ENCODE results near the gene SCAP.
"Not testable (repeated sequence)": the region's sequence is repeated elsewhere in the genome, so short reads cannot be mapped to it uniquely, and the experiment has no call there.

SCAP gene

DNA sequence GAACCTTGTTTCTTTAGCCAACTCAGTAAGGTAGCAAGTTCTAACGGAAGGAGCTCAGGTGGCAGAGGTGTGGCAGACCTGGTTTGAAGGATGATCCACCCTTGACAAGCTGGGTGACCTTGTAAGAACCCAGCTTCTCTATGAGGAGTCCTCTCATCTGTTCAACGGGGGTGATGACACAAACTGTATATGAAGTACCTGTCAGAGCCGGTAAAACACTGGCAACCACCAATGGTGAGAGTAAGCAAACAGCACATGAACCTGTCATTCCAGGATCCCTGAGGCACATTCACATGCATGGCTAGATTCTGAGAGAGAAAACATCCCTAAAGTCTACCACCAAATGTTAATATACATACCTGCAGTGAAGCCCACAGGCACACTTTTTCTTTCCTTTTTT lies 2.4 kb downstream of the SCAP start:
- H3K27me3 ChIP-seq (ENCODE audit: control insufficient read depth in 1 of 2, insufficient read depth in 1 of 2, low read length in 2 of 2), result no peaks in the 10 kb centered on the region
- no peak overlapping the region for H3K27ac ChIP-seq (ENCODE audit: low read length, poor library complexity, severe bottlenecking)
- H4K91ac ChIP-seq (ENCODE audit: low read length), result no peak overlapping the region
- peaks cover 9% of the 10 kb centered on the region for H3K4me1 ChIP-seq (ENCODE audit: control insufficient read depth, insufficient read depth, low read depth, low read length)
- no peak overlapping the region for H4K8ac ChIP-seq (ENCODE audit: low read length)
- no peak overlapping the region for H2AK5ac ChIP-seq (ENCODE audit: low read length, severe bottlenecking)
- no peak overlapping the region for H3K14ac ChIP-seq (ENCODE audit: low read length in 2 of 2)
- DNase-seq, result no peak
- H2BK12ac ChIP-seq (ENCODE audit: low read length in 2 of 2), result no peak overlapping the region
- H2AFZ ChIP-seq (ENCODE audit: low read depth, low read length), result no peak overlapping the region
- no peak overlapping the region for H3K18ac ChIP-seq (ENCODE audit: low read depth in 1 of 2, low read length in 2 of 2)
- no peak overlapping the region for H2BK120ac ChIP-seq (ENCODE audit: low read depth, low read length)
- H3K9ac ChIP-seq (ENCODE audit: low read length), result no peak overlapping the region
- H3K36me3 ChIP-seq (ENCODE audit: control insufficient read depth in 1 of 2, insufficient read depth in 2 of 2, low read depth in 1 of 2, low read length in 2 of 2), result peaks cover 2 to 4% of the 10 kb centered on the region in 2 experiments
- peaks cover 16% of the 10 kb centered on the region for H3K79me1 ChIP-seq (replicated peaks; ENCODE audit: low read length, poor library complexity, severe bottlenecking)
- H2BK15ac ChIP-seq (ENCODE audit: low read depth, poor library complexity, severe bottlenecking), result no peak overlapping the region
- no peak overlapping the region for H3K4me2 ChIP-seq (ENCODE audit: low read length, poor library complexity, severe bottlenecking)
- 95% methylated on average over 3 of the region's 3 CpGs for WGBS
- H3K23ac ChIP-seq (ENCODE audit: low read length in 2 of 2), result no peak overlapping the region
- no peak overlapping the region for H2BK5ac ChIP-seq (ENCODE audit: low read depth, low read length, poor library complexity, severe bottlenecking)
- H3K9me3 ChIP-seq (ENCODE audit: control insufficient read depth, low read length), result no peaks in the 10 kb centered on the region
- H3K4ac ChIP-seq (ENCODE audit: low read depth in 1 of 2, low read length in 2 of 2), result no peak overlapping the region
- no peak overlapping the region for H3K4me3 ChIP-seq (ENCODE audit: insufficient read depth in 1 of 2, low read depth in 1 of 2, low read length in 2 of 2)

DNA sequence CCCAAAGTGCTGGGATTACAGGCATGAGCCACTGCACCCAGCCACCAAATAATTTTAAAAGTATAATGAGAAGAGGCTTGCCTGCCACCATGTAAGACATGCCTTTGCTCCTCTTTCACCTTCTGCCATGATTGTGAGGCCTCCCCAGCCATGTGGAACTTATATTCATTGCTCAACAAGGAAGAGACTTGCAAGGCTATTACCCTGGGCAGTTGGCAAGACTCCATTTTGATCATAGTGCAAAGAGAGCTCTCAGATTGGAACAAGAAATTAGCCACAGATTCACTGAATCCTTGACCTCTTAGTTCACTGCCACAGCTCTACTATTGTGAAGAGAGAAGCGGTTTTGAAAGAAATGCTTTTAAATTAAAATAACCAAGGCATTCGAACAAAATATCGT lies 6.1 kb downstream of the SCAP start:
- no peak overlapping the region for H2BK120ac ChIP-seq (ENCODE audit: low read depth, low read length)
- H3K79me1 ChIP-seq (replicated peaks; ENCODE audit: low read length, poor library complexity, severe bottlenecking), result peaks cover 17% of the 10 kb centered on the region
- no peak overlapping the region for H4K91ac ChIP-seq (ENCODE audit: low read length)
- H2AFZ ChIP-seq (ENCODE audit: low read depth, low read length), result no peak overlapping the region
- H3K27ac ChIP-seq (ENCODE audit: low read length, poor library complexity, severe bottlenecking), result no peak overlapping the region
- 100% methylated on average over 1 of the region's 3 CpGs for WGBS
- no peak overlapping the region for H3K18ac ChIP-seq (ENCODE audit: low read depth in 1 of 2, low read length in 2 of 2)
- H2BK12ac ChIP-seq (ENCODE audit: low read length in 2 of 2), result no peak overlapping the region
- H4K8ac ChIP-seq (ENCODE audit: low read length), result no peak overlapping the region
- peaks cover 4% of the 10 kb centered on the region for H3K4me1 ChIP-seq (ENCODE audit: control insufficient read depth, insufficient read depth, low read depth, low read length)
- no peak overlapping the region for H2BK15ac ChIP-seq (ENCODE audit: low read depth, poor library complexity, severe bottlenecking)
- no peaks in the 10 kb centered on the region for H3K27me3 ChIP-seq (ENCODE audit: control insufficient read depth in 1 of 2, insufficient read depth in 1 of 2, low read length in 2 of 2)
- no peak overlapping the region for H2AK5ac ChIP-seq (ENCODE audit: low read length, severe bottlenecking)
- H3K4ac ChIP-seq (ENCODE audit: low read depth in 1 of 2, low read length in 2 of 2), result no peak overlapping the region
- no peak overlapping the region for H2BK5ac ChIP-seq (ENCODE audit: low read depth, low read length, poor library complexity, severe bottlenecking)
- no peaks in the 10 kb centered on the region for H3K9me3 ChIP-seq (ENCODE audit: control insufficient read depth, low read length)
- no peak overlapping the region for H3K9ac ChIP-seq (ENCODE audit: low read length)
- no peak overlapping the region for H3K4me2 ChIP-seq (ENCODE audit: low read length, poor library complexity, severe bottlenecking)
- no peak overlapping the region for H3K23ac ChIP-seq (ENCODE audit: low read length in 2 of 2)
- H3K4me3 ChIP-seq (ENCODE audit: insufficient read depth in 1 of 2, low read depth in 1 of 2, low read length in 2 of 2), result no peak overlapping the region
- H3K36me3 ChIP-seq (ENCODE audit: control insufficient read depth in 1 of 2, insufficient read depth in 2 of 2, low read depth in 1 of 2, low read length in 2 of 2), result peaks cover 0 to 4% of the 10 kb centered on the region in 2 experiments
- DNase-seq, result no peak
- no peak overlapping the region for H3K14ac ChIP-seq (ENCODE audit: low read length in 2 of 2)

DNA sequence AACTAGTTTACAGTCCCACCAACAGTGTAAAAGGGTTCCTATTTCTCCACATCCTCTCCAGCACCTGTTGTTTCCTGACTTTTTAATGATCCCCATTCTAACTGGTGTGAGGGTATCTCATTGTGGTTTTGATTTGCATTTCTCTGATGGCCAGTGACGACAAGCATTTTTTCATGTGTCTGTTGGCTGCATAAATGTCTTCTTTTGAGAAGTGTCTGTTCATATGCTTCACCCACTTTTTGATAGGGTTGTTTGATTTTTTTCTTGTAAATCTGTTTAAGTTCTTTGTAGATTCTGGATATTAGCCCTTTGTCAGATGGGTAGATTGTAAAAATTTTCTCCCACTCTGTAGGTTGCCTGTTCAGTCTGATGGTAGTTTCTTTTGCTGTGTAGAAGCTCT lies 7.4 kb downstream of the SCAP start:
- H3K4me2 ChIP-seq (ENCODE audit: low read length, poor library complexity, severe bottlenecking); H3K36me3 ChIP-seq (ENCODE audit: control insufficient read depth in 1 of 2, insufficient read depth in 2 of 2, low read depth in 1 of 2, low read length in 2 of 2); H2AFZ ChIP-seq (ENCODE audit: low read depth, low read length); H3K27ac ChIP-seq (ENCODE audit: low read length, poor library complexity, severe bottlenecking); H3K4ac ChIP-seq (ENCODE audit: low read depth in 1 of 2, low read length in 2 of 2); H2AK5ac ChIP-seq (ENCODE audit: low read length, severe bottlenecking); H3K18ac ChIP-seq (ENCODE audit: low read depth in 1 of 2, low read length in 2 of 2); H3K4me1 ChIP-seq (ENCODE audit: control insufficient read depth, insufficient read depth, low read depth, low read length); H2BK12ac ChIP-seq (ENCODE audit: low read length in 2 of 2); H3K23ac ChIP-seq (ENCODE audit: low read length in 2 of 2); DNase-seq; H3K27me3 ChIP-seq (ENCODE audit: control insufficient read depth in 1 of 2, insufficient read depth in 1 of 2, low read length in 2 of 2); H4K8ac ChIP-seq (ENCODE audit: low read length); H3K14ac ChIP-seq (ENCODE audit: low read length in 2 of 2); H2BK15ac ChIP-seq (ENCODE audit: low read depth, poor library complexity, severe bottlenecking); H3K9me3 ChIP-seq (ENCODE audit: control insufficient read depth, low read length); H3K4me3 ChIP-seq (ENCODE audit: insufficient read depth in 1 of 2, low read depth in 1 of 2, low read length in 2 of 2); H2BK5ac ChIP-seq (ENCODE audit: low read depth, low read length, poor library complexity, severe bottlenecking); H2BK120ac ChIP-seq (ENCODE audit: low read depth, low read length); H3K9ac ChIP-seq (ENCODE audit: low read length); H4K91ac ChIP-seq (ENCODE audit: low read length): not testable (repeated sequence)
- WGBS, result 87% methylated on average over 1 of the region's 1 CpG
- H3K79me1 ChIP-seq (replicated peaks; ENCODE audit: low read length, poor library complexity, severe bottlenecking), result peaks cover 18% of the 10 kb centered on the region

GRCh38 chr3:47464588-47464987 lies 11.2 kb downstream of the SCAP start:
- H2BK15ac ChIP-seq (ENCODE audit: low read depth, poor library complexity, severe bottlenecking), result no peak overlapping the region
- no peak overlapping the region for H2BK5ac ChIP-seq (ENCODE audit: low read depth, low read length, poor library complexity, severe bottlenecking)
- H2BK120ac ChIP-seq (ENCODE audit: low read depth, low read length), result no peak overlapping the region
- H3K4ac ChIP-seq (ENCODE audit: low read depth in 1 of 2, low read length in 2 of 2), result no peak overlapping the region
- H2BK12ac ChIP-seq (ENCODE audit: low read length in 2 of 2), result no peak overlapping the region
- DNase-seq, result no peak
- H3K9me3 ChIP-seq (ENCODE audit: control insufficient read depth, low read length), result no peaks in the 10 kb centered on the region
- no peak overlapping the region for H2AK5ac ChIP-seq (ENCODE audit: low read length, severe bottlenecking)
- H4K8ac ChIP-seq (ENCODE audit: low read length), result no peak overlapping the region
- no peak overlapping the region for H3K27ac ChIP-seq (ENCODE audit: low read length, poor library complexity, severe bottlenecking)
- no peak overlapping the region for H3K14ac ChIP-seq (ENCODE audit: low read length in 2 of 2)
- no peak overlapping the region for H3K18ac ChIP-seq (ENCODE audit: low read depth in 1 of 2, low read length in 2 of 2)
- peaks cover 0 to 4% of the 10 kb centered on the region in 2 experiments for H3K36me3 ChIP-seq (ENCODE audit: control insufficient read depth in 1 of 2, insufficient read depth in 2 of 2, low read depth in 1 of 2, low read length in 2 of 2)
- H2AFZ ChIP-seq (ENCODE audit: low read depth, low read length), result no peak overlapping the region
- H3K27me3 ChIP-seq (ENCODE audit: control insufficient read depth in 1 of 2, insufficient read depth in 1 of 2, low read length in 2 of 2), result no peaks in the 10 kb centered on the region
- no peak overlapping the region for H3K9ac ChIP-seq (ENCODE audit: low read length)
- H4K91ac ChIP-seq (ENCODE audit: low read length), result no peak overlapping the region
- WGBS, result 100% methylated on average over 1 of the region's 1 CpG
- no peak overlapping the region for H3K4me3 ChIP-seq (ENCODE audit: insufficient read depth in 1 of 2, low read depth in 1 of 2, low read length in 2 of 2)
- H3K4me1 ChIP-seq (ENCODE audit: control insufficient read depth, insufficient read depth, low read depth, low read length), result no peaks in the 10 kb centered on the region
- H3K4me2 ChIP-seq (ENCODE audit: low read length, poor library complexity, severe bottlenecking), result no peak overlapping the region
- no peak overlapping the region for H3K23ac ChIP-seq (ENCODE audit: low read length in 2 of 2)
- peaks cover 25% of the 10 kb centered on the region for H3K79me1 ChIP-seq (replicated peaks; ENCODE audit: low read length, poor library complexity, severe bottlenecking)
